Fibroblast of gingiva (primary cell): ENCODE data around the gene PANX1.

Source experiments
- DNase-seq: peaks from one replicate; pipeline ENCODE4 v3.0.0-alpha.2; 2011; ENCODE audit warnings: low read depth

The PANX1 gene

DNA sequence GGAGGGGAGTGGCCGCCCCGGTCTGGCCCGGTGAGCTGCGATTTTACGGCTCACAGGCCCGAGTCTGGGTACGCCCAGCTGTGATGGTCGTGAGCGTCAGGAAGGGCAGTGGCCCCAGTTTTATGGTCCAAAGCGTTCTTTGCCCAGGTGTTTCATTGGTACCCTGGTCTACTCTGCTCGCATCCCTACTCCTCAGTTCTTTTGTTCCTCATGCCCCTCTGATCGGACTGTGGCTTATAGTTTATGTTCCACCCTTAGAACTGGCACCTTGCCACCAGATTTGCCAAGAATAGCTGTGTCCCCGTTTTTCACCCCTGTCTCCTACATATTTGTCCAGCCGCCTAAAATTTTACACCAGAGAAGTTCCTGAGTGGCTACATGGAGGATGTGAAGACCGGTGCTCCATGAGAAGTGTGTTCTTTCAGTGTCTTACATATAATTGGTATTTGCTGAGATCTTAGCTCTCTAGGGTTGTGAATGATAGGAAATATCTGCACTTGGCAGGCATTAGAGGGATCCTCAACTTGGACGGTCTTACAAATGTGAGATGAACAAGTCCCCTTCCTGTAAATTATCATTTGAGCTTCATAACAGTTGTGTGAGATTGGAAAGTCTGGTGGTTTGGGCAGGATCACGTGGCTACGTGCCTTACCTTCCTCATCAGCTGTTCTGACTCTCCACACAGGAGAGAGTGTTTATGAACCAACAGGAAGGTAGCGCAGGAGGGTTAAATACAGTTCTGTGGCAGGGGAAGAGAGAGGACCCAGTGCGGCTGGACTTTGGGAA is 1.1 kb downstream of the PANX1 start:
- DNase-seq: no peak

DNA sequence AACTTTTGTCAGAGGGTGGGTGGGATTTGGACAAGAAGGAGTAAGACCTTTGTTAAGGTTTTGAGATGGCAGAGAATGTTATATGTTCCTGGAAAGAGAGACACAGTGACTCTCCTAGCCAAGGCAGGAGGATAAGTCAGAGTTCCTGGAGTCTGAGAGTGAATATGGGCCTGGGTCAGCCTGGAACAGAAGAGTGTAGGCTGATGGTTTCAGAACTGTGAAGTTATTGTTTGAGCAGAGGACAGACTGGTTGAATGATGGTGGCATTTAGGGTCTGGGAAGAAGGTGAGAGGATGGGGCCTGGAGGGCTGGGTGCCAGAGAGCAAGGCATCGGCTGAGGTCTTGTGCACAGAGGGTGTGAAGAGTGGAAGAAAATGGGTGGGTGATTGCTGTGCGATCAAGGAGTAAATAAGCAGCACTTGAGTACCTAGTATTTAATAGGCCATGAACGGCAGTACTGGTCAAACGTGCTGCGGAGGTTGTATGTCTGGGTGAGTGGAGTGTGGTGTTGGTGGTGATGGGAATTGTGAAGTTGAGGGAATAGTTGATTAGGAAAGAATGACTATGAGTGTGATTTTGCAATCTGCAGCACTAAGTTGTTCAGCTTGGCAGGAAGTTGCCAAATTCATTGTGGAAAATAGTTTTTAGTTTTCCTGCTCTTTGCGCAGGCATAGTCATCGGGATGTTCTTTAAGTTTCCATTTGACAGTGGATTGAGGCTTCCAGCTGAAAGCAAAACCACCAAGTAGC is 1.8 kb downstream of the PANX1 start:
- peak; percentile 95 for DNase-seq

DNA sequence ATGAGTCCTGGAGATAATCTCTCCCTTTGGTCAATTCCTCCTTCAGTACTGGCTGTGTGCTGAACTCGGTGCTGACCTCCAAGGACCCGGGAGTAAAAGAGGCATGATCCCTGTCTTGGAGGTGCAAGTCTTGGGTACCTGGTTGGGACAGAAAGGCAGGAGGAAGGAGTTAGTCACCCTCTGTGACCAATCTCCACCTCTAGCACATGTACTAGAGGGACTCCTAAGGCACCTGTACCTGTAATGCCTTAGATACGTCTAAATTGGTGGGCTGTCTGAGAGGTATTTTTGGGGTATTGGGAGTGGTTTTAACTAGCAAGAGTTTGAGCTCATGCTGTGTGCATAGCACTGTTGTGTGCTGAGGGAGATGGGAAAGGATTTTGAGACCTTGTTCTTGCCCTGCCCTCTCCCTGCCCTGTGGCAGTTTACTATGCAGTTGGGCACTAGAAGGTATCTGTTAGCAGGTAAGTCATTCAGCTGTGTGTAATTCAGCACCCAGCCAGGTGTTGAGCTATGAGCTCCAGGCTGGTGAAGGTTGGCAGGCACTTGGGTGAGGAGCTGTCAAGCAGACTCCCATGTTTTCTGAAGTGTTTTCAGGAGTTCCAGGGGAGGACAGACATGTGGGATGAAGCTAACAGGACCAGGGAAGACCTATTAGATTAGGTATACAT is 2.5 kb downstream of the PANX1 start:
- DNase-seq: no peak

DNA sequence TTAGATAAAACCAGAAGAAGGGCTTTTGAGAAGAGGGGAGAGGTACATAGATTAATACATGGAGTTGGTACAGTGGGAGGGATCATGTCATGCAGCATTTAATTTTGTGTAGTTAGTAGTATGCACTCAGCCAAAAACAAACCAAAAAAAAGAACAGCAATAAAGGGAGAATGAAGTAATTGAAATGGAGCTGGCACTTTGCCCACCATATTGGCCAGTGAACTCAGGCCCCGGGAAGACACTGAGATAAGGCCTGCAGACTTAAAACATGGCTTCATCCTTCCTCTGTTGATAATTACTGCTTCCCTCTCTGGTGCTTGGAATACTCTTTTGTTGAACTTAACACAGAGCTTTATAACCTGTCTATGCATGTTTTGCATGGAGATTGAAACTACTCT is 3.1 kb downstream of the PANX1 start:
- DNase-seq: peak; percentile 21

DNA sequence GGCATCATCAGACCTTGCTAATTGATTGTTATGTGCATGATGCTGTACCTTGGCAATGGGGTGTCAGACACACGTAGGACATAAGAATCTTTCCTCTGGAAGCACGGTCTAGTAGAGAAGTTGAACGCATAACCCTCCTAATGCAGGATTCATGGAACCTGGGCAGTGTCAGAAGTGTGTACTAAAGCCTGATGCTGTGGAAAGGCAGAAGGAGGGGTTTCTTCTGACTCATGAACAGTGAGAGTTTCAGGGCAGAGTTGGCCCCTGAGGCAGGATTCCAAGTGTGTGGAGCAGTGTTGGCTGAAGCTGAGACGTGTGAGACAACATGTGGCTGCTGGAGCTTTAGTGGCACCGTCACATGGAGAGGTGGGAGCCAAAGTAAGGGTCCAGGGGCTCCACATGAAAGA is 3.5 kb downstream of the PANX1 start:
- DNase-seq: peak; percentile 79

DNA sequence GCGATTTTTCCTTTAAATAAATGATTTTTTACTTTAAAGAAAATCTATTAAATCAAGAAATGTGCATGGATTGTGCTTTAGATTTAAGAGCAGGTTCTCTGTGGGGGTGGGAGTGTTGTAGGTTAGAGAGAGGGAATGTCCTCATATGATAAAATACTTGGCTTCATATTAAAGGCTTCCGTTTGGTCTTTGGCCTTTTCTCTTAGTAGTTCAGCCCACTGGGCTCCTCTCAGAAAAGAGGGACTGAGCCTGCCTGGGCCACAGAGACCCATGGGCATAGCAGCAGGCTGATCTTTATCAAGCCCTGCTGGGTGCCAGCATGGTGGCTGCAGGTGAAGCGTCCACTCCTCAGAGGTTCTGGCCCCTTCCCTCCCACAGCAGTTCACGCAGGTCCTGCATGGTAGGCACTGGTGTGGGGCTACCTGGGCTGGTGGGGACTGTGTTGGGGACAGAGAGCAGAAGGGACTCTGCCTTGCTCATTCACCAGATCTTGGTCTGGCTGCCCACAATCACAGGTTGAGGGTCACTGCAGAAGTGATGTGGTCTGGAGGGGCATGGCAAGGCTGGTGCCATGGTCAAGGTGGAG is 4.3 kb downstream of the PANX1 start:
- DNase-seq: no peak

DNA sequence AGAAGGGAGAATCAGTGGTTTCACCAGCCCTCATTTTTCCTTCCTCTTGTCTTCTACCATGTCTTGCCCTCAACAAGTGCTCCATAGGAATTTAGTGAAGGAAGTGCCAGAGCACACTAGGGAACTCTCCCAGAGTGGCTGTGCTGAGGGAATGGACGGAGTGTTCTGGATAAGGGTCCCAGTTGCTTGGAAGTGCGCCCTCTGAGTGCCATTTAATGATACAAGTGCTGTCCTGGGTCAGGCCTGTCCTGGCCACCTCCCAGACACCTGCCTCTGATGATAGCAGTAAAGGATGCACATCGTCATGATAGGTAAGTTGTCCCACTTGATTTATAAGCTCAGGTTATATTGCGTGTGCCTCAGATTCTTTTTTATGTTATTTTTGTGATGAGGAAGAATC is 5.1 kb downstream of the PANX1 start:
- no peak for DNase-seq

DNA sequence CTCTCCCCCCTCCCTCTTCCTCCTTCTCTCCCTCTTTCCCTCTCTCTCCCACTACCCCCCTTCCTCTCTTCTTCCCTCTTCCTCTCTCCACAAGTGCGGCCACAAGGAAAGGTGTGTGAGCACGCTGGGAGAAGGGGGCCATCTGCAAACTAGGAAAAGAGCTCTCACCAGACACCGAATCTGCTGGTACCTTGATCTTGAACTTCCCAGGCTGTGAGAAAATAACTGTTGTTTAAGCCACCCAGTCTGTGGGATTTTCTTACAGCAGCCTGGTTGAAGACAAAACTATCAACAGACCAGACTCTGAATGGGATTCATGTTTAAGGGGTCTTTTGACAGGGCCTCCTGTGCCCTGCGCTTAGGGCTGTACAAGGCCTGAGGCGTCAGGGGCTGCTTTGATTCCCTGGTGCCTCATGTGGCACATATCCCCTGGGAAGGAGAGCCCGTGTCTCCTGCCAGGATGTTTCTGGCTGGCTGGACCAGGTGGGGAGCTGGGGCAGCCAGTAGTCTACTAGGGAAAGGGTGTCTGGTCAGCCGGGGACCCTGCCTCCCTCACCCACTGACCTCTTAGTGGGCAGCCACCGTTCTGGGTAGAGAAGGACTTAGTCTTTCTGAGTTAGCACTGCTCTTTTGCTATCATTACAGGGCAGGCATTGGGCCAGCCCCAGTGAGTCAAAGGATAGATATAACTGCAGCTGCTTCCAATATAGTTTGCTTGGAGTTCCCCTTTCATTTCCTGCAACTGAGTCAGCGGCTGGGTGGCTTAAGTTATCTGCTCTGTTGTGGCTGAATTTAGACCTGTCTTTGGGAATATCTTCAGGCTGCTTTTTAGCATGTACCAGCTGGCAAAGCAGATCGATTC is 6.2 kb downstream of the PANX1 start:
- DNase-seq: peak; percentile 87

DNA sequence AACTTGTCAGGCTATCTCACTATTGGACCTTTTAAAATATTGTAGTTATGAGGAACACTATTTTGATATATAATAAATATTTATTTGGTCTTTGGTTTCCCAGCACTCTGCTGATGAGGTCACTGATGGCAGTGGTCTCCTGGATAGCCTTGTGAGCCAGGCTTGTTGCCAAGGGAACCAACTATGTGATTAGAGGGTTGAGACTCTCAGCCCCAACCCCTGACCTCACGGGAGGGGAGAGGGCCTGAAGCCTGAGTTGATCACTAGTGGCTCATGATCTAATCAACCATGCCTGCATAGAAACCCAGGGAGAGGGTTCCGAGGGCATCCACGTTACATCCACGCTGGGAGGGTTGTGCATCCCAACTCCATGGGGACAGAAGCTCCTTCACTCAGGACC is 10.8 kb downstream of the PANX1 start:
- DNase-seq: no peak

DNA sequence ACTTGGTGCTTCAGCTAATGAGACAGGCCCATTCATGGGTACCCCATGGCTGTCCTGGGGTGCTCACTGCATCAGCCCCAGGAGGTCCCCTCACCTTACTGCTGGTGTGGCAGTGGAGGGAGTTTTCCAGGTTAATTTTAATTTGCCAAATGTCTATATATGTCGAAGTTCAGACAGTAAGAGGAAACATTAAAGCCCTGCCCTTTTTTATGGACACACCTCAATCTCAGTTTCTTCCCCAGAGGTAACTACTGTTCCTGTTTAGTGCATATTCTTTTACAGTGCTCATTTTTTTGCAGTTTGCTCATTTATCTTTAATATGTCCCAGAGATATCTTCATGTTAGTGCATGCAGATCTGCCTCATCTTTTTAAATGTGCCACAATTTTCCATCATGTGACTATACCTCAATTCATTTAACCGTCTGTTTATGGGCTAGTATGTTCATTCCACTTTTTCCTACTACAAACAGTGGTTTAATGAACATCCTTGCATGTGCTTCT is 11.6 kb downstream of the PANX1 start:
- no peak for DNase-seq

DNA sequence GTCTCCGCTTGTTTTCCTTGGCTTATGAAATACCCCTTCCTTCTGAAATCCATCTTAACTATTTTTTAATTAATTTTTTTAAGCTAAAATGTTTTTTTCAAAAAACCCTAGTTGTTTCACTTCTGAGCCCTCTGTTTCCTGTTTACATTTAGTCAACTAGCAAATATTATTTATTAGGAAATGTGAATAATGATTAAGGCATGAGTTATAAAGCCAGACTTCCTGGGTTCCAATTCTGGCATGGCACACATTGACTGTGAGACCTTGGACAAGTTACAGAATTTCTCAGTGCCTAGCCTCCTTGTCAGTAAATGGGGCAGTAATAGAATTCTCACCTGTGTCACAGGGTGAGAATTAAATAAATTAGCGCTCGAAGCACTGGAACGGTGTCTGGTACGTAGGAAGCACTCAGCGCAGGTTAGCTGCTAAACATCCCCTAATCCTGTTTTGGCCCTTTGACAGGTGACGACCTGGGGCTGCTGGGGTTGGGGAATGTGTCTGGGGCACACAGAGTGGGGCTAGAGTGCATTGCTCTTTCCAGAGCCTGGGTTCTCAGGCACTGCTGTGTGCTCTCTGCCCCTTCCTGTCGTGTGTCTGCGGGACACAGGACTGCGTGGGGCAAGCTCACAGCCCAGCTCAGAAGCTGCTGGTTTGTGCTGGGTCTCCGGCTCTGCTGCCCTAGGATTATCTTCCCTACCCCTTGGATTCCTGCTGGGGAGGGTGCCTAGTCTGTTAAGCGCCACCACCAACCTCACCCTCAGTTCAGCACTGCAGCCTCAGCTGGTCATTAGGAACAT is 13.1 kb downstream of the PANX1 start:
- no peak for DNase-seq

DNA sequence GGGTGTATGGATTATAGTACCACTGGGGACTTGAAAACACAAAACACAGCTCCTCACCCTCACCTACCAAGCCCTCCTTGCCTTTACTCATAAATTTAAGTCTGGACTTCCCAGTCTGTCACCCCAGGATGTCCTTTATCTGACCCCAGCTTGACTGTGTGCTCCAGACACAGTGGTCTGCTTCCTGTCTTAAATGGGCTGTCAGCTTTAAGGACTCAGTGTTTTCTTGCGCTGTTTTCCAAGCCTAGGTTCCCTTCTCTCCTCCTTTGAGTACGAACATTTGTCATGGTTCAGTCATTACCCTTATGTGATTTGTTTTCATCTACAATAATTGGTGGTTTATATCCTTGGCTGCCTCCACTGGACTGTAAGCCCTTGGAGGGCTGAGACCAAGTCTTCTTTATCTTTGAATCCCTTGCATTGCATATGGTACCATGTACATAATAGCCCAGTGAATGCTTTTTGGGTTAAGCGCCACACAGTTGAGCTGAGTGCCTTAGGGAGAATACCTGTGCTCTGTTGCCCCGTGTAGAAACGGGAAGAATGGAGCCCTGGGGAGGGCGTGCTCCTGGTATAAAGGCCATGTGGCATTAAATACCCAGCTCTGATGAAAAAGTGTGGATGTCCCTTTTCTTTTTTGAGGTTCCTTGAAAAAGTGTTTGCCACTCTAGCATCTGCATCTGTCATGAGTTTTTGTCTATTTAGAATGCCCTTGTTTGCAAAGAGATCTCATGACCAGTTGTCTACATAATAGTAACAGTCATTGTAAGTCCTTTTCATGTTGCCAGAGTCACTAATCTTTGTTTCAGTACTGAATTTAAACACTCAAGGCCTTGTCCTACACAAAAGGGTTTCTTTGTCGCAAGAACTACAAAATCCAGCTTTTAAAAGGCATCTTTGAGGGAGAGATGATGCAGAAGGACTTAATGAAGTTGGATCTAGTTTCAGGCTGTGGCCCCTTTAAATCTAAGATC is 14.0 kb downstream of the PANX1 start:
- DNase-seq: no peak

DNA sequence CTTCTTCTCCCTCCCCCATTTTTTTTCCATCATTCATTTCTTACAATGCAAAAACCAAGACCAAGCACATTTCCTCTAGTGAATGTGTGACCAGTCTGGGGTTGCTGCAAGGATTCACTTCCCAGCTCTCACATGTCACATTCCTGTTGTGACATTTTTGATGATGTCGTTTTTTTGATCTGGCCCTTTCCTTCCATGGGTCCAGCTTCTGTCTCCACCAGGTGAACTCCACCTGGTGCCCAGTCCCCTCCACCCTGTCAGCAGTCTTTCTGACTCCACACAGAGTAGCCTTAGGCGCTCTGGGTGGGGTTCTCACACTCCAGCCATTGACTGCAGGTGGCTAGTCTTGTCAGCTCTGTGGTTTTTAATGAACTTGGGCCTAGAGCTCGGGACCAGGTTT is 15.6 kb downstream of the PANX1 start:
- no peak for DNase-seq

DNA sequence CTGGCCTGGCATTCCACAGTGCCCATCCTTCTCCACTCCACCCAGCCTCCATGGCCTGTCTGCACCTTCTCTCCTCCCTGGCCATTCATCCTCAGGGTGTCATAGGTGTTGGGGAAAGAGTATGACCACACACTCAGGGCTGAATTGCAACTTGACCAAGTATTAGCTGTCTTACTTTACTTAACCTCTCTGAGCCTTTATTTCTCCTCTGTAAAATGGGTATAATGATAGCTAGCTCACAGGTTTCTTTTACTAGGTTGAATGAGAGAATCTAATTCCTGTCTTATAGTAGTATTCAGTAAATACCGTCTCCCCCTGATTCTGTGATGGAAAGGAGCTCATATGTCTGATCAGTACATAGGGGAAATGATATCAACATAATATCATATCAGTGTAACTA is 16.0 kb downstream of the PANX1 start:
- no peak for DNase-seq

DNA sequence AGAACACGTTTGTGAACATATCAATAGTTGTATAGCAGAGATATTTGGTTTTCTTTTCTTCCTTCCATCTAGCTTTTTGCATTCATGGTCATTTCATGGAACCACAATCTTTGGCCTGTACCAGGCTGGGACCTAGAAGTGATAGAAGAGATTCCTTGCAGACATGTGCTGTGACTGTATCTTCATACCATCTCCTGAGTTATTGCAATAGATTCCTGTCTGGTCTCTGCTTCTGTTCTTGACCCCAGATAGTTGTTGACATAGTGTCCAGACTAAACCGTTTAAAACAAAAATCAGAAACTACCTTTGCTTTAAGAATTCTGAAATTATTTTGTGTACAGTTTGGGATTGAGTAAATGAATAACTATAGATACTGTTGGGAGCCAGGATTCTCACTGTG is 16.8 kb downstream of the PANX1 start:
- no peak for DNase-seq

DNA sequence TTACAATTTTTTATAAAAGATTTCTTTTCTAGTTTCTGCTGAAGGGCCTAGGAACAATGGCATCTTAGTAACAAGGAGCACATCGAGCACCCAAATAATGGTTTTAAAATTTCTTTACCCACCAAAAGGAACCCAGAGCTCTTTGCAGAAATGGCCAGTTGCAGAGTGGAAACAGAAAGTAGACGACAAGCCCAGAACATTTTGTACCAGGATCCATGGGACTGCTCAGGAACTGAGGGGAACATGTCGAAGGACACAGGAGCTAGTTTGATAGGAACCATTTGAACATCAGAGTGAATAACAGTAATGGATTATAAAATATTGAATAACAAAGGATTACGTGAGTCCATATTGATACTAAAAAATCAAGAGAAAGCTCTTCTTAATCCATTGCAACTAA is 17.3 kb downstream of the PANX1 start:
- no peak for DNase-seq

DNA sequence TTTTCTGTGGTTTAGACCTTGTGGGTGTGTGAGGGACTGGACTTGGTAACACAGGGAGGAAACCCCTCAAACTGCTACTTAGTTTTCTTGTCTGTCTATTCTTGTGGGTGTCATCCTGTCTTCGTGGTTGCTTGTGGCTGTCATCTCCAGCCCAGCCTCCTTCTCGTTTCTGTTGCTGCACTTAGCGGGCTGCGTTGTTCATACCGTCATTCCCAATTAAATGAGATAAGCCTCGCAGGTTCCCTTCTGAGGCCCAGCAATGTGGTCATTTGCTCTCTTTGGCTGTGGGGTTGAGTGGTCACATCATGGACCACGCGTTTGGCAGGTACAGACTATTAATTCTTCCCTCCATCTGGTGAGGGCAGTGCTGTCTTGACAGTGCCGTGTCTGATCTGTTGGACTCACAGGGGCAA is 18.8 kb downstream of the PANX1 start:
- no peak for DNase-seq

DNA sequence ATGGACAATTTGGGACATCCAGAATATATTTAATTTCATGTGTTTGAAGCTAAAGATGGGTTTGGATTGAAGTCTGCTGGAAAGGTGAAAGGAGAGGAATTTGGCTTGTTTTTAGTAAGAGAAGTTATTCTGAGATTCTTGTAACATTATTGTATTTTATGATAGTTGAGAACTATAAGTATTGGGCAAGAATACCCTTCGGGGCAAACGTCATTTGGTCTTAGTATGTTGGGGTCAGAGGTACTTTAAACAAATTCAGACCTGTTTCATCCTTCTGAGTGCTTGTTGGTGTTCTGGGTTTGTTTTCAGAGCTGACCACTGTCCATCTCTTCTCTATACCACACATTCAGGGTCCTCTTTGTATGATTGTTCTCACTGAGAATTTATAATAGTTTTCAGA is 19.5 kb downstream of the PANX1 start:
- DNase-seq: peak; percentile 27

DNA sequence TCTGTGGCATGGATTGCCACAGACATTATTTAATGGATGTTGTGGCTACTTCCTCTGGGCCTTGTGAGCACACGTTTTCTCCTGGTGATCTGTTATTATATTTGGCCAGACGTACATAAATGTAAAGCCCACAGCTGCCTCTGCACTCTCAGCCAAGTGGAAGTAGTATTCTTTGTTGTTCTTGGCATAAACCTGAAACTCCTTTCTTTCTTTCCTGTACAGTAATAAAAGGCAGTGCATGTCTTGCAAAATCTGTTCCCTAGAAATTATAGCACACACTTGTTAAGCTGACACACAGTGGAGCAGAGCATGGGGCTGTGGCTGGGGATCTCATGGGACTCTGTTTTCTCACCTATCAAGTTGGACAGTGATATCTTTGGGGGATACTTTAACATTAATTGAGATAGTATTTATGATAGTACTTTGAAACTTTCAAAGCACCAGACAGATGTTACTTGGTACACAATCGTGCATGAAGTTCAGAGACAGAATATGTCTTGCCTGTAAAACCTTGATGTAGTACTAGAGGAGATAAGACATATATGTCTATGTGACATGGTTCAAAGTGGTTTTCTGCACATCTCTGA is 20.9 kb downstream of the PANX1 start:
- DNase-seq: peak; percentile 64
